IMR-90 (cell line): ENCODE data around the gene RAP1GAP2. TPM values are rescaled to one million over a fixed set of nuclear protein-coding genes. Genes with fewer than 3 reads are reported as not detected.

Source experiments
- ATAC-seq: fragments of 200-7000 bp; cut with Tn5 transposase; 2 replicates; pipeline ENCODE4 v1.9.1; 2020; ENCODE audit warnings: low read depth, mild to moderate bottlenecking, moderate library complexity
- BruUV-seq: library from RNA; stranded (reverse); fragments of 400-500 nt; replicated peaks from 2 replicates; lab custom pipeline; 2021; lab: Mats Ljungman, UMichigan
- CTCF ChIA-PET: fragments of 300-600 bp; formaldehyde crosslinking; extraction: SDS; loops from one replicate; lab custom pipeline; 2021; ENCODE audit warnings: antibody characterized with exemption; lab: Yijun Ruan, JAX
- POLR2A ChIA-PET: fragments of 300-600 bp; sonication (Branson Sonifier 250); formaldehyde crosslinking; loops from one replicate; lab custom pipeline; 2022; ENCODE audit warnings: antibody characterized with exemption; ENCODE audit not compliant: unreplicated experiment; lab: Charles Lee
- DNase-seq: peaks from one replicate; pipeline ENCODE4 v3.0.0; 2013
- H2AFZ ChIP-seq: replicated peaks from 2 replicates; pipeline ENCODE3; 2013; ENCODE audit warnings: low read length, mild to moderate bottlenecking; ENCODE audit not compliant: poor library complexity
- H2AK5ac ChIP-seq: 2 replicates; pipeline ENCODE4 v1.6.1; 2013; ENCODE audit warnings: low read depth, low read length, inconsistent platforms
- H2AK9ac ChIP-seq: replicated peaks from 2 replicates; pipeline ENCODE3; 2013; ENCODE audit warnings: mild to moderate bottlenecking, low read depth, low read length, moderate library complexity; ENCODE audit not compliant: poor library complexity
- H2BK120ac ChIP-seq: 2 replicates; pipeline ENCODE4 v1.6.1; 2013; ENCODE audit warnings: low read depth, low read length, inconsistent platforms
- H2BK15ac ChIP-seq: 3 replicates; pipeline ENCODE4 v1.6.1; 2013; ENCODE audit warnings: low read depth, low read length, inconsistent platforms
- H2BK20ac ChIP-seq: 2 replicates; pipeline ENCODE4 v1.6.1; 2013; ENCODE audit warnings: low read depth, mild to moderate bottlenecking, inconsistent platforms, low read length, moderate library complexity
- H2BK5ac ChIP-seq: 2 replicates; pipeline ENCODE4 v1.6.1; 2013; ENCODE audit warnings: mild to moderate bottlenecking, low read depth, low read length, inconsistent platforms; ENCODE audit not compliant: poor library complexity, severe bottlenecking
- H3K14ac ChIP-seq: replicated peaks from 2 replicates; pipeline ENCODE4 v1.6.1; 2013; ENCODE audit warnings: low read depth, low read length, inconsistent platforms
- H3K18ac ChIP-seq: 2 replicates; pipeline ENCODE4 v1.6.1; 2013; ENCODE audit warnings: low read depth, low read length, control low read depth
- H3K23ac ChIP-seq: 2 replicates; pipeline ENCODE4 v1.6.1; 2013; ENCODE audit warnings: low read depth, low read length, inconsistent platforms
- H3K27ac ChIP-seq: 2 replicates; pipeline ENCODE4 v1.5.1; 2013; ENCODE audit warnings: mild to moderate bottlenecking, control low read depth, low read length; ENCODE audit not compliant: insufficient read depth
- H3K27me3 ChIP-seq: 2 replicates; pipeline ENCODE4 v1.6.1; 2013; ENCODE audit warnings: low read length; ENCODE audit not compliant: control insufficient read depth, insufficient read depth
- H3K36me3 ChIP-seq: 2 replicates; pipeline ENCODE4 v1.6.1; 2013; ENCODE audit warnings: low read length, mixed read lengths; ENCODE audit not compliant: control insufficient read depth, insufficient read depth
- H3K4ac ChIP-seq: 2 replicates; pipeline ENCODE4 v1.6.1; 2013; ENCODE audit warnings: low read depth, low read length, inconsistent platforms
- H3K4me1 ChIP-seq: 2 replicates; pipeline ENCODE4 v1.6.1; 2013; ENCODE audit warnings: low read length, mixed read lengths; ENCODE audit not compliant: control insufficient read depth, insufficient read depth
- H3K4me2 ChIP-seq: 2 replicates; pipeline ENCODE4 v1.6.1; 2013; ENCODE audit warnings: low read depth, mild to moderate bottlenecking, control low read depth, low read length, moderate library complexity
- H3K4me3 ChIP-seq: 2 replicates; pipeline ENCODE4 v1.5.1; 2013; ENCODE audit warnings: low read depth, mild to moderate bottlenecking, control low read depth, low read length, moderate library complexity; ENCODE audit not compliant: insufficient read depth
- H3K56ac ChIP-seq: 2 replicates; pipeline ENCODE4 v1.6.1; 2013; ENCODE audit warnings: low read length, inconsistent platforms; ENCODE audit not compliant: insufficient read depth; ENCODE audit errors: extremely low read depth
- H3K79me1 ChIP-seq, 2 experiments: 2 replicates each; pipeline ENCODE4 v1.6.1; 2013; ENCODE audit warnings: low read length in 2 of 2, inconsistent platforms in 1 of 2, low read depth in 1 of 2
- H3K9ac ChIP-seq: 2 replicates; pipeline ENCODE4 v1.6.1; 2013; ENCODE audit warnings: low read depth, low read length, control low read depth
- H3K9me1 ChIP-seq: 2 replicates; pipeline ENCODE4 v1.6.1; 2013; ENCODE audit warnings: low read length, inconsistent platforms; ENCODE audit not compliant: insufficient read depth
- H3K9me3 ChIP-seq: 2 replicates; pipeline ENCODE4 v1.6.1; 2013; ENCODE audit warnings: low read length; ENCODE audit not compliant: control insufficient read depth, insufficient read depth
- H4K20me1 ChIP-seq: 2 replicates; pipeline ENCODE4 v1.6.1; 2013; ENCODE audit warnings: low read length, inconsistent platforms; ENCODE audit not compliant: insufficient read depth
- H4K5ac ChIP-seq: 2 replicates; pipeline ENCODE4 v1.6.1; 2013; ENCODE audit warnings: mild to moderate bottlenecking, low read depth, low read length, control low read depth
- H4K8ac ChIP-seq, 2 experiments: 2 replicates each; pipeline ENCODE4 v1.6.1; 2013; ENCODE audit warnings: low read depth in 2 of 2, low read length in 2 of 2, control low read depth in 1 of 2, inconsistent platforms in 1 of 2
- H4K91ac ChIP-seq: 2 replicates; pipeline ENCODE4 v1.6.1; 2013; ENCODE audit warnings: low read depth, low read length, inconsistent platforms; ENCODE audit not compliant: insufficient read depth
- CEBPB ChIP-seq: IDR thresholded peaks from 2 replicates; pipeline ENCODE4 v1.6.1; 2012; ENCODE audit warnings: low read depth, low read length, improper control_type of control experiment
- CHD1 ChIP-seq: IDR thresholded peaks from 2 replicates; pipeline ENCODE4 v1.6.1; 2012; ENCODE audit warnings: low read depth, low read length, improper control_type of control experiment
- FOS ChIP-seq: fragments of 150-350 bp; IDR thresholded peaks from 2 replicates; pipeline ENCODE4 v1.6.1; 2016; ENCODE audit warnings: low read depth, low read length
- MAFK ChIP-seq: IDR thresholded peaks from 2 replicates; pipeline ENCODE4 v1.6.1; 2012; ENCODE audit warnings: low read depth, low read length, improper control_type of control experiment
- MXI1 ChIP-seq: IDR thresholded peaks from 2 replicates; pipeline ENCODE4 v1.6.1; 2012; ENCODE audit warnings: low read depth, mild to moderate bottlenecking, low read length, moderate library complexity, borderline replicate concordance
- NFE2L2 ChIP-seq: fragments of 150-350 bp; IDR thresholded peaks from 2 replicates; pipeline ENCODE4 v1.6.1; 2016; ENCODE audit warnings: low read depth, mild to moderate bottlenecking, low read length
- RAD21 ChIP-seq: IDR thresholded peaks from 2 replicates; pipeline ENCODE4 v1.6.1; 2012; ENCODE audit warnings: low read length, improper control_type of control experiment
- SMC3 ChIP-seq: fragments of 150-350 bp; IDR thresholded peaks from 2 replicates; pipeline ENCODE4 v1.6.1; 2016; ENCODE audit warnings: low read depth, mild to moderate bottlenecking, antibody characterized with exemption, low read length, moderate library complexity
- WGBS, 2 experiments: methylation state at CpG; one replicate each; pipeline versions ENCODE4 v1.1.5 to v1.1.7; 2013; ENCODE audit warnings: missing lambda C conversion rate in 2 of 2; ENCODE audit not compliant: insufficient read length in 1 of 2; ENCODE audit errors: extremely low coverage in 2 of 2; 5-methylcytosine and 5-hydroxymethylcytosine counted together
- dilution Hi-C: fragments of 300-500 bp; cut with HindIII; formaldehyde crosslinking; loops from one replicate; pipeline ENCODE4 v1.14.3; 2018; ENCODE audit warnings: low sequenced_read_pairs; ENCODE audit not compliant: unreplicated experiment
- in situ Hi-C: fragments of 300-500 bp; cut with MboI; formaldehyde crosslinking; loops from 3 replicates; pipeline ENCODE4 v1.14.3; 2019; ENCODE audit warnings: low sequenced_read_pairs, inconsistent platforms, mixed read lengths
- intact Hi-C: fragments of 100-400 bp; cut with micrococcal nuclease; formaldehyde crosslinking; loops from 2 replicates; pipeline ENCODE4 v1.10.0; 2022
- polyA plus RNA-seq, 3 experiments: library from polyadenylated mRNA; depleted of rRNA; stranded (reverse); fragments of >200 nt; gene quantifications; 2 replicates each; pipeline ENCODE4 v1.2.3, GENCODE V29; 2012; ENCODE audit warnings: low replicate concordance in 1 of 3
- total RNA-seq: library from RNA; depleted of rRNA; stranded (reverse); fragments of >200 nt; gene quantifications from 2 replicates; pipeline ENCODE4 v1.2.3, GENCODE V29; 2012
- TF ChIP-seq, protein P1 (sequence below): fragments of 150-350 bp; IDR thresholded peaks from 2 replicates; pipeline ENCODE4 v1.6.1; 2017; ENCODE audit warnings: mild to moderate bottlenecking, antibody characterized with exemption, low read length, low read depth
- TF ChIP-seq, protein P2 (sequence below): fragments of 150-350 bp; IDR thresholded peaks from 2 replicates; pipeline ENCODE4 v1.6.1; 2016; ENCODE audit warnings: low read depth, mild to moderate bottlenecking, low read length, moderate library complexity, borderline replicate concordance

Gene RAP1GAP2
- total and polyA plus RNA-seq, 2 of the 4 experiments (the other 2 are of a cell fraction): 5.7 to 7.5 TPM

GRCh38 chr17:2977157-2977556 lies 180.9 kb downstream of the RAP1GAP2 start:
- Histone ChIP-seq H3K79me1 (0 out of 4 replicates have a peak, but pooled peaks cover 0 to 4% of the 10 kb centered on the region in 2 experiments), H4K20me1 (no peaks in the 10 kb centered on the region), H2AK5ac (no peak overlapping the region), H3K18ac (no peak overlapping the region), H3K27ac (no peak overlapping the region; the same call in 1 of the 2 replicates), H3K4ac (no peak overlapping the region), H2BK15ac (no peak overlapping the region), H2BK120ac (no peak overlapping the region), H2AK9ac (no peak overlapping the region), H3K9me3 (no peaks in the 10 kb centered on the region), H3K9ac (no peak overlapping the region), H2AFZ (no peak overlapping the region), H2BK20ac (no peak overlapping the region), H3K23ac (no peak overlapping the region), H3K27me3 (no peaks in the 10 kb centered on the region), H2BK5ac (no peak overlapping the region), H4K8ac (no peak overlapping the region), H4K5ac (no peak overlapping the region), H3K4me2 (no peak overlapping the region), H3K4me1 (no peaks in the 10 kb centered on the region), H3K9me1 (no peaks in the 10 kb centered on the region), H3K4me3 (no peak overlapping the region), H3K56ac (no peak overlapping the region), H3K14ac (no peak overlapping the region), H3K36me3 (no peaks in the 10 kb centered on the region), H4K91ac (no peak overlapping the region)
- no CpG with 5 or more reads among the region's 3 CpGs for WGBS, 2 experiments
- TF ChIP-seq RAD21: no peak
- no peak for TF ChIP-seq SMC3
- TF ChIP-seq CEBPB: no peak
- no peak for TF ChIP-seq CHD1
- TF ChIP-seq MXI1: no peak
- TF ChIP-seq, protein P1, sequence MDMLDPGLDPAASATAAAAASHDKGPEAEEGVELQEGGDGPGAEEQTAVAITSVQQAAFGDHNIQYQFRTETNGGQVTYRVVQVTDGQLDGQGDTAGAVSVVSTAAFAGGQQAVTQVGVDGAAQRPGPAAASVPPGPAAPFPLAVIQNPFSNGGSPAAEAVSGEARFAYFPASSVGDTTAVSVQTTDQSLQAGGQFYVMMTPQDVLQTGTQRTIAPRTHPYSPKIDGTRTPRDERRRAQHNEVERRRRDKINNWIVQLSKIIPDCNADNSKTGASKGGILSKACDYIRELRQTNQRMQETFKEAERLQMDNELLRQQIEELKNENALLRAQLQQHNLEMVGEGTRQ: no peak
- TF ChIP-seq, protein P2, sequence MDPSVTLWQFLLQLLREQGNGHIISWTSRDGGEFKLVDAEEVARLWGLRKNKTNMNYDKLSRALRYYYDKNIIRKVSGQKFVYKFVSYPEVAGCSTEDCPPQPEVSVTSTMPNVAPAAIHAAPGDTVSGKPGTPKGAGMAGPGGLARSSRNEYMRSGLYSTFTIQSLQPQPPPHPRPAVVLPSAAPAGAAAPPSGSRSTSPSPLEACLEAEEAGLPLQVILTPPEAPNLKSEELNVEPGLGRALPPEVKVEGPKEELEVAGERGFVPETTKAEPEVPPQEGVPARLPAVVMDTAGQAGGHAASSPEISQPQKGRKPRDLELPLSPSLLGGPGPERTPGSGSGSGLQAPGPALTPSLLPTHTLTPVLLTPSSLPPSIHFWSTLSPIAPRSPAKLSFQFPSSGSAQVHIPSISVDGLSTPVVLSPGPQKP: no peak
- no peak for TF ChIP-seq FOS
- no peak for TF ChIP-seq MAFK
- no peak for TF ChIP-seq NFE2L2
- ATAC-seq (peak; percentile 70), DNase-seq (peak; percentile 64)
- POLR2A ChIA-PET: no interaction called here
- CTCF ChIA-PET: no interaction called here
- no TSS peak for BruUV-seq
- intact Hi-C loops (no loop called here), in situ Hi-C loops (no loop called here), dilution Hi-C loops (no loop called here)
